HG02981 (cell line): Measurements from ENCODE around the gene TUBD1.

Experiments used
- ATAC-seq: cut with Tn5 transposase; IDR thresholded peaks from one replicate; pipeline ENCODE4 v1.9.1; 2021; ENCODE audit warnings: mild to moderate bottlenecking, moderate library complexity; ENCODE audit not compliant: unreplicated experiment

TUBD1 gene

DNA sequence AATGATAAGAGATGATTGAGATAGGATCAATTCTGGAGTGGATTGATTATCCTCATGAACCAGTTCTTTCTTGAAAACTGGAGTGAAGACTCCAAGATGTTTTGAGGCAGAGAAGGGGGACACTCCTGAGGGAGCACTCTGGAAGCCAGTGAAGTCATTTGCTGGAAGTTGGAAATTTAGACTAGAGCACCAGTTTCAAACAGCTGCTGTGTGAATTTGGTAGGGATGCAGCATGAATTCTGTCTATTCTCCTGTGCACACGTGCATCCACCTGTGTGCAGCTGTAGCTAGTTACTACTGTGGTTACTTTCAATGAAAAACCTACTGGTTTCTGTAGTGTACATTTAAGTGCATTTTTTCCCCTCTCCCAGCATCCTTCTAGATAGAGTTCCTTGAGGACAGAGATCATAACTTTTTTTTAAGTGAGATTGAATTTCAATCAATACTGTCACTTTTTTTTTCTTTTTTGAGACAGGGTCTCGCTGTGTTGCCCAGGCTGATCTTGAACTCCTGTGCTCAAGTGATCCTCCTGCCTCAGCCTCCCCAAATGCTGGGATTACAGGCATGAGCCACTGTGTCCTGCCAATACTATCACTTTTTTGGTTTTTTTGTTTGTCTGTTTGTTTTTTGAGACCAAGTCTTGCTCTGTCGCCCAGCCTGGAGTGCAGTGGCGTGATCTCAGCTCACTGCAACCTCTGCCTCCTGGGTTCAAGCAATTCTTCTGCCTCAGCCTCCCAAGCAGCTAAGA is 65.9 kb downstream of the TUBD1 start:
- ATAC-seq: no peak

DNA sequence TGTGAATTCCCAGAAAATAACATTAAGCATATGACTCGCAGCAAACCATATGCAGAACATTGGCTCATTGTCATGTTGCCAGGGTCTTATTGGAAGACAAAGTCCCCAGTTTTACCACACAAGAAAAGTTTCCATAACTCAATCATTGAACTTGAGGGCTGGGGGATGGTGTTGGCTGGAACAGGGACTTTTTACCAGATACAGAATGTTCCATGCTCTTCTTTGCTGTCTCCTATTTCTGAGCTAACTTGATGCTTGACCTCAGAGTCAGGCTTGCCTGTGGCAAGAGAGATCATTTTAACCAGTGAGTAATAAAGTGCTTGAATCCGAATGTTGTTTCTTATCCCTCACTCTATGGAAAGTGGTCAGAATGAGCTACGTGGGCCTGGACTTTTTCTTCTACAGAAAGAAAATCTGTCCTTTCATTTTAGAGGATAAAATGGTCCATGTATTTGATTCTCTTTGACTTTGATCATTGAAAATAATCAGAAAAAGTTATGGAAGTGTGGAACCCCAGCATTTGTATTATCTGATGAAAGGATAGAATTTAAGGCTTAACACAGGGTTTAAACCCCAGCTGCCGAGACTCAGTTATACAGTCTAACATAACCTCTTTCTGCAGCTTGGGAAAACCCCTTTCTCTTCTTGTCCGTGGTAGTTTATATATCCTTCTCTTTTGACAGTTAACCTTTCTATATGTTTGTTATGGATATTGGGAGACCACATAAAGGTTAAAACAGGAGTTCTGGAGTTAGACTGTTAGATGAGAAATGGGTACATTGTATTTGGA is 67.0 kb downstream of the TUBD1 start:
- ATAC-seq: no peak

- no peak for ATAC-seq
Observed at GRCh38 chr17:59815965-59816364, 76.8 kb downstream of the TUBD1 start.

GRCh38 chr17:59814685-59815084 is 78.1 kb downstream of the TUBD1 start:
- ATAC-seq: no peak

DNA sequence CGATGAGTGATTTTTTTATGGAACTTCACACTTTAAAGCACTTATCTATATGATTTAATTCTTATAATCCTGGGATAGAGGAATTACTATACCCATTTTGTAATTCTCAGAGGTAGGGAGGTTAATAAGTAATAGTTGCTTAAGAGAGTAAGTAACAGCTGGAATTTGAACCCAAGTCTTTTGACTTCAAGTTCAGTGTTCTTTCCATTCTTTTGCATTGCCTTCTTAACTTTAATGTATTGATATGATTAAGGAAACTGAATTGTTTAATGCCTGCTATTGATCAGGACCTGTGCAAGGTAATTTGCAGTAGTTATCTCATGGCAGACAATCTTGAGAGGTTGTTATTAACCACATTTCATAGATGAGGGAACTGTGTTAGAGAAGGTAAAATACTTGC is 78.5 kb downstream of the TUBD1 start:
- ATAC-seq: no peak

DNA sequence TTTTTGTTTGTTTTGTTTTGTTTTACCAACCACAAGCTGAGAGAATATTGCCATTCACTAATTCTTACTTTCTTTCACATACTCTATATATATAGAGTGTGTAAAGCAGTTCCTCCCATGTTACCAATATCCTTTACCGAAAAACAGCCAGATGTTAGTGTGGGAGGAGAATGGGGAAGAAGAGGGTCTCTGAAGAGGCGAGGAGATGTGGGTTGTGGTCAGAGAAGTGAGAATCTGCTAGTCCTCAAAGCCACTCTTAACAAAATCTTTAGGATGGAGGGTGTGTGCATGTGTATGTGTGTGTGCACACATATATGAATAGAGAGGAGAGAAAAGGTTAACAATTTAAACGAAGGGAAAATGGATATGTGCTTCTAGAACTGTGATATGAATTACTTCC is 80.6 kb downstream of the TUBD1 start:
- no peak for ATAC-seq

- no peak for ATAC-seq
Observed at GRCh38 chr17:59811209-59811608, 81.5 kb downstream of the TUBD1 start.

GRCh38 chr17:59810894-59811153 is 81.9 kb downstream of the TUBD1 start:
- ATAC-seq: no peak
